Measurements from ENCODE around the gene STOX2.
"Not testable (repeated sequence)": the region's sequence is repeated elsewhere in the genome, so short reads cannot be mapped to it uniquely, and the experiment has no call there.

Gene STOX2

DNA sequence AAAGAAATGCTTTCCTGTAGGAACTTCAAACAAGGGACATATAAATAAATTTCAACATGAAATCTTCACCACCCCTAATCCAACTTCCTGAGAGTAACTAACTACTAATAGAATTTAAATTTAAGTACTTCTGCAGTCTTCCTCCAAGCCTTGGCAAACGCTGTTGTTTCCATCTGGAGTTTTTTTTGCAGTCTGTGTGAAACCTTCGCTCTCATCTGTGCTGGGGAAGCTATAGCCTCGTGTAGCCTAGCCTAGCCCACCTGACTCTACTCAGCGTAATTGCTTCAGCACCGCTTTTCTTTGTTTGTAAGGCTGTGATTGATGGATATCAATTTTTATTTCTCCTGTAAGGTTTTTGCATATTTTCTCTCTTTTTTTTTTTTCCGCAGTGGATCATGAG is 30.9 kb downstream of the STOX2 start:
- DNase-seq: no peak

- DNase-seq: no peak
Measured at GRCh38 chr4:183936574-183937345, 31.7 kb downstream of the STOX2 start.

DNA sequence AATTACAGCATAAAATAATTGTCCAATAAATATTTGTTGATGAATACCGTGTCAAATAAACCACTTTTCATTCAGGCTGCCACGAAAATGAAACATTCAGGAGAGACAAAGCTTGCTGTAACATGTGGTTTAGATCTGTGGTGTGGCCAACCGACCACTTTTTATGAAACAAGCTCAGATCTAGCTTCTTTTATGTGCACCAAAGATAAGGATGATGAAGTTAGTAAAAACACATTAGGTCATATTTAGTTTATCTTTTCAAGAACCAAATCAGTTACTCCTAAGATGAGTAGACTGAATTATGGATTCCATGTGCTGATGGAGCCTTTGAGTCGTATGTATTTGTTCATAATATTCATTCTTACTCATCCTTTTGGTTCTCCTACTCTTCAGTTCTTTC is 35.8 kb downstream of the STOX2 start:
- no peak for DNase-seq

DNA sequence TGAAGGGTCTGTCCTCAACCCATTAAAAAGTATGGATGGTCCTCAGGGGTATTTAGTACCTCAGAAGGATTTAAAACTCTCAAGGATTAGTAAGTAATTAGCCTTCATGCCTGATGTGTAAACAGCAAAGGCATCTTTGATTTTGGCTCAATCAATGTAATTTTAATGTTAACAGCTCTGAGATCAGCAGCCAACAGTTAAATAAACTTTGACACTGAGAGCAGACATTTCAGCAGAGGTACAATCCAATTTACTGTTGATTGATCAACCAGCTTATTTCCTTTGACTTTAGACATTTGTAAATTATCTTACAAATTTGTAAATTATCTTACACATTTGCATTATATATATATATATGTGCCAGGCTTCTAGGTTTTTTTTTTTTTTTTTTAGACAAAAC is 36.9 kb downstream of the STOX2 start:
- no peak for DNase-seq

GRCh38 chr4:183945741-183946140 is 40.6 kb downstream of the STOX2 start:
- DNase-seq: no peak

DNA sequence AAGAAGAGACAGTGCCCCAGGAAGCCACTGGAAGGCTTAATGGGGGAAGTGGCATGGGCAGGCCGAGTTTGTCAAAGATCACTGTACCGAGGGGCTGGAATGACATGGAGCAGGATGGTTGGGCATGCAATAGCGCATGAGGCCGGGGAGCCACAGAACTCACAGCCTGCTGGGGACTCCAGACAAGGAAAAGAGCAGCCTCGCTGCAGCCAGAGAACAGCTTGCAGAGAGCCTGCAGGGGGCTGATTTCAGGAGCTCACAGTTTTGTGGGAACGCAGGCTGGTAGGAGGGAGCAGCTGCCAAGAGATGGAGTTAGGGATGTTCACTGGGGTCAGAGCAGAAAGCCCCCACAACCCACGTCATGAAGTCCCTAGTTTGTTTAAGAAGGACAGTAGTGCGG is 45.4 kb downstream of the STOX2 start:
- no peak for DNase-seq

GRCh38 chr4:183952652-183953051 is 47.5 kb downstream of the STOX2 start:
- not testable (repeated sequence) for DNase-seq

GRCh38 chr4:183959319-183960045 is 54.4 kb downstream of the STOX2 start:
- no peak for DNase-seq

GRCh38 chr4:183960046-183960420 is 54.9 kb downstream of the STOX2 start:
- peak; percentile 68 for DNase-seq

DNA sequence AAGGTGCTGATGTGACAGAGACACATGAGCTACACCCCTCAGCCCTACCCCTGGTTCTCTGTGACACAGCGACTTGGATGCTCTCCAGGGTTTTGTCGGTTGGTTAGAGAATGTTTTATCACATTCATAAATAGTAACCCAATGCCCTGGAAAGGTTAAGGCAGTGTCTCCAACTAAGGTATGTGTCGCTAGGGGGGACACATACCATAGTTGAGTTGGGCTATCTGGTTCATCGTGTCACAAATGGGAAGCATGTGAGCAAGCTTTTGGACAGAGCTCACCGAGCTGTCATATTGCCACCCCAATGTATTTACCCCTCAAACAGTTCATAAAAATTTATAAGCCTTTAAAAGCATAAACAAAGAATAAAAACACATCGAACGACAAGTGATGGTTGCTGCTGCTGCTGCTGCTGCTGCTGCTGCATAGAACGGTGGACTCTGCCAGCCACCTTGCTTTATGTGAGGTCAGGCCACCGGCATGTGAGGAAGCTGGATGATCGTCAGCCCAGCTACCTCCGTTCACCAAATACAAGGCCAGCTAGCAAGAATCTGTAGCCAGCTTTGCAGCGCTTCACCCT is 55.9 kb downstream of the STOX2 start:
- DNase-seq: peak; percentile 35

DNA sequence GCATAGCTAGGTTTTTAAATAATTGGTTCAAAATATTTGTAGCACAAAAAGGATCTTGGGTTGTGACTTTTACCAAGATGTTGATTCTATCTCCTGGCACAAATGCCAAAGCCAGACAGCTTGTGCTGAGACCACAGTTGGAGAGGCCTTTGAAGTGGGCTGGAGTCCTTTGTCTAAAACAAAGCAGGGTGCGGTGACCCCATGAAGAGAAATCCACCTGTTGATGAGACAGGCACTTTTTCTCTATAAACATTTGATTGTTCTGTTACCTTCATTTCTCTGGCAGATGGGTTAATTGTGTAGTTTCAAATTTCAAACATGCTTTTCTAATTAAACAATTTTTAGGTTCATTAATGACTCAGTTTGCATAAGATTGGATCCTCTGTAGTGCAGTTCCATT is 56.7 kb downstream of the STOX2 start:
- DNase-seq: no peak

DNA sequence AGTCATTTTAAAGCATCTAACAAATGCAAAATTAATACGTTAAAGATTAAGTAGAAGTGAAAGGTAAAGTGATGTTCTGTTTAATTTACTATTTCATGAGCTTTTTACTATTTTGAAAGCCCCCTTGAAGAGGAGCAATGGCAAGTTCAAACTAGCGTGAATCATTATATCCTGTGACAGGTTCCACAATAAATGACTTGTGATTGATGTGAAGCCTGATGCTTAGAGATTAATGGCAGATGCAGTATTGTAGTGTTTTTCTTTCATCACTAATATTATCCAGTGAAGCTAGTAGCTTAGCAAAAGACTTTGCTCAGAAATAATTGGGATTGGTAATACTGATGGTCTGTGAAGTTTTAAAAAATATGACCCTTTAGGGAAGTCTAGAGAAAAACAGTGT is 57.3 kb downstream of the STOX2 start:
- no peak for DNase-seq

DNA sequence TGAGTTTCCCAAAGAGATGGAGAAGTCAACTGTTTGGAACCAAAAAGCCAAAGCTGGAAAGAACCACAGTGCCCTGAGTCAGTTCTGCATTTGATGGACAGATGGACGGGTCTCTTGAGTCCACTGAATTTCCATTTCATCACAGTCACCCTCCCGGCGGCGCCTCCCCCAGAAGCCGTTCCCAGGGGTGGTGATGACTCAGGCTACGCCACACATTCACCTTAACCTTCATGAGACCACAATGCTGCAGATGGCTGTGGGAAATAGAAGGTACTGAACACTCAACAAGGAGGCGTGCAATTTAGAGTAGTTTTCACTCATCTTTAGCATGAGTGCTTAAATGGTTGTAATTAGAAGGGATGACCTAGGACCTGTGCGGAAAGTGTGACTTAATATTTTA is 61.3 kb downstream of the STOX2 start:
- DNase-seq: peak; percentile 4

GRCh38 chr4:183967266-183967665 is 62.2 kb downstream of the STOX2 start:
- no peak for DNase-seq

GRCh38 chr4:183968502-183968901 is 63.4 kb downstream of the STOX2 start:
- DNase-seq: no peak

DNA sequence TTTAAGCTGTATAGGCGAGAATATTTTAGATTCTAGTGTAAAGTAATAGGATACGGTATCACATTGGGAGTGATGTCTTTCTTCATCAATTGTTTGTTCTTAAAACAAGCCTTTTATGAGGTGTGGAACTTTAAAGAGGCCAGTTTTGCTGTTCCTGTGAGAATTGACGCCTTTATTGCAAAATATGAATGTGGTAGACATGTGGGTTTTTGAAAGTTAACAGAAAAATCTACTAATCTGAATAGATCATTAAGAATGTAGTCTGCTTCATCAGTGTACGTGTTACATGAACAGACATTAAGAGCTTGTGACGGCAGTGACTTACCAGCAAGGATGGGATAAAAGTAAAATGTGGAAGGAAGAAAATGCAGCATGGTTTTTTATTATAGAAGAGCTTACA is 63.8 kb downstream of the STOX2 start:
- no peak for DNase-seq

DNA sequence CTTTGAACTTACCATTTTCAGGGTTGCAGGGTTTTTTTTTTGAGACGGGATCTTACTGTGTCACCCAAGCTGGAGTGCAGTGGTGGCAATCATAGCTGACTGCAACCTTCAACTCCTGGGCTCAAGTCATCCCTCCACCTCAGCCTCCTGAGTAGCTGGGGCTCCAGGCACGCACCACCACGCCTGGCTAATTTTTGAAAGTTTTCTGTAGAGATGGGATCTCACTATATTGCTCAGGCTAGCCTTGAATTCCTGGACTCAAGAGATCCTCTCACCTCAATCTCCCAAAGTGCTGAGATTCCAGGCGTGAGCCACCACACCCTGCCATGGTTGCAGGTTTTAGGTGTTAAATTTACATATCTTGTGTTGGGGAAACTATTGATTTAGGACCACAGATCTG is 64.5 kb downstream of the STOX2 start:
- DNase-seq: no peak

- no peak for DNase-seq
Measured at GRCh38 chr4:183971929-183972490, 66.9 kb downstream of the STOX2 start.

GRCh38 chr4:183977707-183978106 is 72.6 kb downstream of the STOX2 start:
- no peak for DNase-seq

DNA sequence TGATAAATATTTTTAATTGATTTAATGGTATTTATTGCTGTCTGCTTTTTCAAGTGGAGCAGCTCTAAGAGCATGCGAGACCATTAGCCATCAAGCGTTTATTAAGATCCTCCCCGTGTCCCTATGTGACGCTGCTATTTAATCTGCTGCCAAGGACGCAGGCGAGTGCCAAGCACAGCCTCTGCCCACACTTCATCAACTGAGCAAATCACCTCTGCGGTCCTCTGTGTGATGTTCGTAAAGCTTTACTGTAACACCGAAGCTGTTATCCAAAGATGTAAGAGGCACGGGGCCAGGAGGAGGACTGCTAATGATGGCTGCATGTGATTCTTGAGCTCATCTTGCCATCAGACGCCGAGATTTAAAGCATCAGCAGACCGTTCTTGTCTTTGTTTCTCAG is 79.5 kb downstream of the STOX2 start:
- no peak for DNase-seq

GRCh38 chr4:183985786-183986185 is 80.7 kb downstream of the STOX2 start:
- no peak for DNase-seq

- no peak for DNase-seq
Measured at GRCh38 chr4:183986291-183986970, 81.3 kb downstream of the STOX2 start.
